Prostate gland (tissue), 2 donors: Measurements from ENCODE around the gene OR52A1.

Experiments
- POLR2AphosphoS5 ChIP-seq: sonication (generic); formaldehyde crosslinking; IDR thresholded peaks from one replicate; pipeline ENCODE4 v1.6.1; 2017; ENCODE audit warnings: antibody characterized with exemption
- TF ChIP-seq, protein P1 (sequence below), 4 experiments: fragments of 200-600 bp in 2 of 4; fragments of 450-650 bp in 2 of 4; sonication (generic) in 2 of 4; IDR thresholded peaks; 1 replicate in 3 of 4; 2 replicates in 1 of 4; pipeline ENCODE4 v1.5.1; 2016 to 2019; ENCODE audit warnings: antibody characterized with exemption in 4 of 4, mild to moderate bottlenecking in 2 of 4, moderate library complexity in 2 of 4

DNA sequence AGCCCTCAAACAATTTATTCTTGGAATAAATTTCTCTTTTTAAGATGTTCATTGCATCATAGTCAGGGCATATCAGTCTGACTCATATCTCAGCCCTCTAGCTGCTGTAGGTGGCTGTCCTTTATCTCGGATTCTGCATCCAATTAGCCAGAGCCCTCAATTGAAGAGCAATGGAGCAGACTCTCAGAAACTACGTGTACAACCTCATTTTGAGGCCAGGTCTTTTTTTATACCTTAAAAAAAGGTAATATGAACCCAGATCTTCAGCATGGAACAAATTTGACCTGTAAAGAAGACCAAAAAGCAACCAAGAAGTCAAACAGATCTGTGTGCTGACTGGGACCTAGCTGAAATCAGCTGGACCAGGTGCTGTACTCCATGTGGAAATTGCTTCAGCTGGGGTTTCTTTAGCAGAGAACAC is 25.1 kb downstream of the OR52A1 start:
- TF ChIP-seq POLR2AphosphoS5 = no peak
- TF ChIP-seq, protein P1, sequence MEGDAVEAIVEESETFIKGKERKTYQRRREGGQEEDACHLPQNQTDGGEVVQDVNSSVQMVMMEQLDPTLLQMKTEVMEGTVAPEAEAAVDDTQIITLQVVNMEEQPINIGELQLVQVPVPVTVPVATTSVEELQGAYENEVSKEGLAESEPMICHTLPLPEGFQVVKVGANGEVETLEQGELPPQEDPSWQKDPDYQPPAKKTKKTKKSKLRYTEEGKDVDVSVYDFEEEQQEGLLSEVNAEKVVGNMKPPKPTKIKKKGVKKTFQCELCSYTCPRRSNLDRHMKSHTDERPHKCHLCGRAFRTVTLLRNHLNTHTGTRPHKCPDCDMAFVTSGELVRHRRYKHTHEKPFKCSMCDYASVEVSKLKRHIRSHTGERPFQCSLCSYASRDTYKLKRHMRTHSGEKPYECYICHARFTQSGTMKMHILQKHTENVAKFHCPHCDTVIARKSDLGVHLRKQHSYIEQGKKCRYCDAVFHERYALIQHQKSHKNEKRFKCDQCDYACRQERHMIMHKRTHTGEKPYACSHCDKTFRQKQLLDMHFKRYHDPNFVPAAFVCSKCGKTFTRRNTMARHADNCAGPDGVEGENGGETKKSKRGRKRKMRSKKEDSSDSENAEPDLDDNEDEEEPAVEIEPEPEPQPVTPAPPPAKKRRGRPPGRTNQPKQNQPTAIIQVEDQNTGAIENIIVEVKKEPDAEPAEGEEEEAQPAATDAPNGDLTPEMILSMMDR (IDR thresholded peaks at IDR 0.05) = no peak
